GM23248 (cell line): ENCODE results near the gene WWOX. TPM values are rescaled to one million over a fixed set of nuclear protein-coding genes. Genes with fewer than 3 reads are reported as not detected.

Source experiments
- DNase-seq: peaks from one replicate; pipeline ENCODE4 v3.0.0-alpha.2; 2015
- H2AFZ ChIP-seq: fragments of 200-600 bp; sonication (generic); 2 replicates; pipeline ENCODE4 v1.6.1; 2016; ENCODE audit warnings: antibody characterized with exemption
- H3F3A ChIP-seq: fragments of 200-600 bp; sonication (generic); 2 replicates; pipeline ENCODE4 v1.6.1; 2016; ENCODE audit warnings: mild to moderate bottlenecking, antibody characterized with exemption, mixed run types; ENCODE audit not compliant: insufficient read depth
- H3K27ac ChIP-seq: fragments of 200-600 bp; sonication (generic); 2 replicates; pipeline ENCODE4 v1.5.1; 2016; ENCODE audit warnings: mild to moderate bottlenecking
- H3K27me3 ChIP-seq: fragments of 200-600 bp; sonication (generic); replicated peaks from 2 replicates; pipeline ENCODE4 v1.6.1; 2016; ENCODE audit warnings: mild to moderate bottlenecking; ENCODE audit not compliant: insufficient read depth
- H3K36me3 ChIP-seq: fragments of 200-600 bp; sonication (generic); 2 replicates; pipeline ENCODE4 v1.6.1; 2016; ENCODE audit warnings: low read depth, mild to moderate bottlenecking
- H3K4me1 ChIP-seq: fragments of 200-600 bp; sonication (generic); 2 replicates; pipeline ENCODE4 v1.6.1; 2016; ENCODE audit warnings: mild to moderate bottlenecking; ENCODE audit not compliant: insufficient read depth
- H3K4me2 ChIP-seq: fragments of 200-600 bp; sonication (generic); one replicate; pipeline ENCODE4 v1.6.1; 2016; ENCODE audit warnings: mild to moderate bottlenecking; ENCODE audit not compliant: unreplicated experiment
- H3K4me3 ChIP-seq: fragments of 200-600 bp; sonication (generic); 2 replicates; pipeline ENCODE4 v1.5.1; 2016; ENCODE audit warnings: mild to moderate bottlenecking
- H3K79me2 ChIP-seq: fragments of 200-600 bp; sonication (generic); 2 replicates; pipeline ENCODE4 v1.6.1; 2016; ENCODE audit warnings: mild to moderate bottlenecking; ENCODE audit not compliant: insufficient read depth
- H3K9ac ChIP-seq: fragments of 200-600 bp; sonication (generic); 2 replicates; pipeline ENCODE4 v1.6.1; 2016; ENCODE audit warnings: mild to moderate bottlenecking
- H3K9me2 ChIP-seq: fragments of 200-600 bp; sonication (generic); 2 replicates; pipeline ENCODE4 v1.6.1; 2016; ENCODE audit warnings: mixed run types, mild to moderate bottlenecking, moderate library complexity; ENCODE audit not compliant: insufficient read depth
- H3K9me3 ChIP-seq: fragments of 200-600 bp; sonication (generic); one replicate; pipeline ENCODE4 v1.6.1; 2017; ENCODE audit warnings: low read depth
- H4K20me1 ChIP-seq: fragments of 200-600 bp; sonication (generic); 2 replicates; pipeline ENCODE4 v1.6.0; 2016; ENCODE audit not compliant: insufficient read depth
- EZH2 ChIP-seq: fragments of 200-600 bp; sonication (generic); IDR thresholded peaks from 2 replicates; pipeline ENCODE4 v1.6.1; 2018; ENCODE audit warnings: antibody characterized with exemption, mild to moderate bottlenecking; ENCODE audit not compliant: insufficient read depth, poor library complexity, severe bottlenecking
- EZH2phosphoT487 ChIP-seq: fragments of 200-600 bp; sonication (generic); IDR thresholded peaks from 2 replicates; pipeline ENCODE4 v1.6.1; 2018; ENCODE audit warnings: antibody characterized with exemption, moderate library complexity, mild to moderate bottlenecking, low read depth; ENCODE audit not compliant: insufficient read depth
- WGBS, 2 experiments: methylation state at CpG; one replicate each; pipeline ENCODE4 v1.1.6; 2015 to 2017; ENCODE audit warnings: low lambda C conversion rate in 2 of 2, low coverage in 1 of 2; ENCODE audit errors: missing lambda C conversion rate in 2 of 2; 5-methylcytosine and 5-hydroxymethylcytosine counted together
- in situ Hi-C: fragments of 300-500 bp; cut with MboI; formaldehyde crosslinking; loops from 2 replicates; pipeline ENCODE4 v1.15.0; 2020
- polyA plus RNA-seq: library from polyadenylated mRNA; unstranded; fragments of >200 nt; fragmentation: Nextera tagmentation; extraction: Ambion mirVana; gene quantifications from 2 replicates; pipeline ENCODE4 v1.2.1, GENCODE V29; 2016
- total RNA-seq: library from RNA; depleted of rRNA; stranded (reverse); fragments of >200 nt; shearing (Covaris generic); gene quantifications from 2 replicates; pipeline ENCODE4 v1.2.3, GENCODE V29; 2014

WWOX gene
- total and polyA plus RNA-seq, 2 experiments from 2014 or later, result 4.5 to 6.6 TPM

DNA sequence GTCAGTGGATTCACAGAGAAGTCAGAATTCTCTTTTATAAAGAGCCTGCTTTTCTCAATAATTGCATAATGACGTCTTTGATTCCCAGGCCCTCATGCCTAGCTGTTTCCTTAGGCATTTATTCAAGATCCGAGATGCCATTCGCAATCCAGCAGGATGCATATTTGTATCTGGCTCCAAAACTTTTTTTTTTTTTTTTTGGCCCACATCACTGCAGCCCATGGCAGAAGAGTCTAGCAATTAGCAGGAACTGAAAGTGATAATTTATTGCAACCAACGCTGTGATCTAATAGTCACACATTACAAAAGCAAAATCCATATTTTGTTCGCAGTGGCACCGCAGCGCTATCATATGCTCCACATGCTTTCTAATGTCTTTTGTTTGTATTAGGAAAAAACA is 997.7 kb downstream of the WWOX start:
- no peaks in the 10 kb centered on the region for H3K79me2 ChIP-seq
- no peak overlapping the region for H3K4me3 ChIP-seq
- no peaks in the 10 kb centered on the region for H3K4me1 ChIP-seq
- no peak overlapping the region for H2AFZ ChIP-seq
- no peaks in the 10 kb centered on the region for H3K36me3 ChIP-seq
- in situ Hi-C loops, result no loop called here
- no peaks in the 10 kb centered on the region for H3K9me3 ChIP-seq
- H3K27me3 ChIP-seq, result no peaks in the 10 kb centered on the region
- no peak overlapping the region for H3K4me2 ChIP-seq
- no peak overlapping the region for H3K27ac ChIP-seq
- no peaks in the 10 kb centered on the region for H3K9me2 ChIP-seq
- no peak for TF ChIP-seq EZH2
- TF ChIP-seq EZH2phosphoT487, result no peak
- 1 to 4% methylated on average over 7 of the region's 7 CpGs for WGBS, 2 experiments
- no peak for DNase-seq
- no peaks in the 10 kb centered on the region for H3F3A ChIP-seq
- H3K9ac ChIP-seq, result no peak overlapping the region
- H4K20me1 ChIP-seq, result no peaks in the 10 kb centered on the region

DNA sequence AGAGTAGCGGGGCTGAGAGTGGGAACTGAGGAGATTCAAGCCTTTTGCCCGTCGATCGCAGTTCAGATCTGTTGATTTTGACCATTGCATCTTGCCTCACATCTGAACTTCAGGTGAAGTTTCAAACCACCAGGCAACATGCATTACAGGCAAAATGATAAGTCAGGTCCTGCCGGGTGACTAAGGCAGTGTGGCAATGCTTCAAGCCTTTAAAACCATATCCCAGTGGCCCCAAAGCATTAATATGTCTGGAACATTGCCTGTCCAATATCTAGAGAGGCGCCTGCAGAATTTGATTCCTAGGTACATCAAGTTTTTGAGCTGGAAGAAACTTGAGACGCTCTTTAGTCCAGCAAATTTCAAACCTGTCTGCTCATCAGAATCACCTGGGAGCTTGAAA is 998.3 kb downstream of the WWOX start:
- Histone ChIP-seq H3K27me3 (no peaks in the 10 kb centered on the region), H3K9me2 (no peaks in the 10 kb centered on the region), H3K4me1 (no peaks in the 10 kb centered on the region), H3K4me3 (no peak overlapping the region), H3K27ac (no peak overlapping the region), H3K36me3 (no peaks in the 10 kb centered on the region), H4K20me1 (no peaks in the 10 kb centered on the region), H3K4me2 (no peak overlapping the region), H3K79me2 (no peaks in the 10 kb centered on the region), H3K9me3 (no peaks in the 10 kb centered on the region), H3F3A (no peaks in the 10 kb centered on the region), H2AFZ (no peak overlapping the region), H3K9ac (no peak overlapping the region)
- TF ChIP-seq EZH2 (no peak), EZH2phosphoT487 (no peak)
- in situ Hi-C loops, result no loop called here
- WGBS, 2 experiments, result 55 to 56% methylated on average over 7 of the region's 7 CpGs
- no peak for DNase-seq

DNA sequence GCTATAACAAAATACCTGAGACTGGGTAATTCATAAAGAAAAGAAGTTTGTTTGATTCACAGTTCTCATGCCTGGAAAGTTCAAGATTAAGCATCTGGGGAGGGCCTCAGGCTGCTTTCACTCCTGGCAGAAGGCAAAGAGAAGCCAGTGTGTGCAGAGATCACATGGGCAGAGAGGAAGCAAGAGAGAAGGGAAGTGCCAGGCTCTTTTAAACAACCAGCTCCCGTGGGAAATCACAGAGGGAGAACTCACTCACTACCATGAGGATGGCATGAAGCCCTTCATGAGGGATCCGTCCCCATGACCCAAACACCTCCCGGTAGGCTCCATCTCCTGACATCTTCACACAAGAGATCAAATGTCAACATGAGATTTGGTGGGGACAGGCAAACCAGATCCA is 999.5 kb downstream of the WWOX start:
- Histone ChIP-seq H3K27me3 (no peaks in the 10 kb centered on the region), H3K9ac (no peak overlapping the region), H3F3A (no peaks in the 10 kb centered on the region), H2AFZ (no peak overlapping the region), H3K4me1 (no peaks in the 10 kb centered on the region), H3K27ac (no peak overlapping the region), H4K20me1 (no peaks in the 10 kb centered on the region), H3K4me2 (no peak overlapping the region), H3K4me3 (no peak overlapping the region), H3K9me3 (no peaks in the 10 kb centered on the region), H3K9me2 (no peaks in the 10 kb centered on the region), H3K36me3 (no peaks in the 10 kb centered on the region), H3K79me2 (no peaks in the 10 kb centered on the region)
- in situ Hi-C loops, result no loop called here
- 42 to 62% methylated on average over 3 of the region's 3 CpGs for WGBS, 2 experiments
- no peak for DNase-seq
- TF ChIP-seq EZH2, result no peak
- TF ChIP-seq EZH2phosphoT487, result no peak

DNA sequence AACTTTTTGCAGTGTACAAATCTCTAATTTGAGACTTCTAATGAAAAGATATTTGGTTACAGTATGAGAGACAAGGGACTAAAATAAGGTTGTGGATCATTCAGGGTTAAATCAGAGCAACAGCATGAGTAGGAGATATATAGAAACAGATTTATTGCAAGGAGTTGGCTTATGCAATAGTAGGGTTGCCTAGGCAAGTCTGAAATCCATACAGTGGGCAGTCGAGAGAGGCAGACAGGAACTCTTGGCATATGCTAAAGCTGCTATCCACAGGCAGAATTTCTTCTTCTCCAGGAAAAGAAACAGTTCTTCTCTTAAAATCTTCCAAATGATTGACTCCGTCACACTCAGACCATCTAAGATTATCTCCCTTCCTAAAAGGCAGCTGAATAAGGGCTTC is 1000.3 kb downstream of the WWOX start:
- H2AFZ ChIP-seq, result no peak overlapping the region
- no peaks in the 10 kb centered on the region for H3K9me2 ChIP-seq
- no peaks in the 10 kb centered on the region for H3K9me3 ChIP-seq
- WGBS, 2 experiments, result 32 to 36% methylated on average over 2 of the region's 2 CpGs
- H3K4me3 ChIP-seq, result no peak overlapping the region
- H3K79me2 ChIP-seq, result no peaks in the 10 kb centered on the region
- no peaks in the 10 kb centered on the region for H3K36me3 ChIP-seq
- H3K4me2 ChIP-seq, result no peak overlapping the region
- in situ Hi-C loops, result no loop called here
- no peak for DNase-seq
- H3K27ac ChIP-seq, result no peak overlapping the region
- no peaks in the 10 kb centered on the region for H3K27me3 ChIP-seq
- H3F3A ChIP-seq, result no peaks in the 10 kb centered on the region
- H4K20me1 ChIP-seq, result no peaks in the 10 kb centered on the region
- H3K9ac ChIP-seq, result no peak overlapping the region
- TF ChIP-seq EZH2phosphoT487 (no peak), EZH2 (no peak)
- no peaks in the 10 kb centered on the region for H3K4me1 ChIP-seq

DNA sequence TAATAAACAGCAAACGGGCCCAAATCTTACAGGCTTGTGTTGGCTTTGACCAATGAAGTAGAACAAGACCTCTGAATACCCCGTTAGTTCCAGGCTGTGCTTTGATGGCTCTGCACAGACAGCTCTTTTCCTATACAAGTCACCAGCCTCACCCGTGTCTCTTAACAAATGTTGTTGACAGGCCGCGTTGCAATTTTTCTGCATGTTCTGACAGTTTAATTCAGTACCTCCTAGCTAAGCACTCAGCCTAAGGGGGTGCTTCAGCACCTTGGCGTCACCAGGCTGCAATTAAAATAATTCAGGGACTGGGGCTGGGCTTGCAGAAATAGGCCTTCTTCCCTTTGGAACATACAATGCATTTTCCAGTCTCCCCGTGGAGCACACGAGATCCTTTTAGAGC is 1001.0 kb downstream of the WWOX start:
- H4K20me1 ChIP-seq, result no peaks in the 10 kb centered on the region
- DNase-seq, result no peak
- TF ChIP-seq EZH2phosphoT487 (no peak), EZH2 (no peak)
- in situ Hi-C loops, result no loop called here
- no peaks in the 10 kb centered on the region for H3K9me3 ChIP-seq
- H3K36me3 ChIP-seq, result no peaks in the 10 kb centered on the region
- no peak overlapping the region for H3K27ac ChIP-seq
- H3K9ac ChIP-seq, result no peak overlapping the region
- H3K27me3 ChIP-seq, result no peaks in the 10 kb centered on the region
- H3K4me2 ChIP-seq, result no peak overlapping the region
- H2AFZ ChIP-seq, result no peak overlapping the region
- no peak overlapping the region for H3K4me3 ChIP-seq
- H3K79me2 ChIP-seq, result no peaks in the 10 kb centered on the region
- H3K9me2 ChIP-seq, result no peaks in the 10 kb centered on the region
- no peaks in the 10 kb centered on the region for H3F3A ChIP-seq
- 41 to 53% methylated on average over 8 of the region's 8 CpGs for WGBS, 2 experiments
- no peaks in the 10 kb centered on the region for H3K4me1 ChIP-seq
